Measurements from ENCODE around the gene MFSD2B.

The MFSD2B gene

DNA sequence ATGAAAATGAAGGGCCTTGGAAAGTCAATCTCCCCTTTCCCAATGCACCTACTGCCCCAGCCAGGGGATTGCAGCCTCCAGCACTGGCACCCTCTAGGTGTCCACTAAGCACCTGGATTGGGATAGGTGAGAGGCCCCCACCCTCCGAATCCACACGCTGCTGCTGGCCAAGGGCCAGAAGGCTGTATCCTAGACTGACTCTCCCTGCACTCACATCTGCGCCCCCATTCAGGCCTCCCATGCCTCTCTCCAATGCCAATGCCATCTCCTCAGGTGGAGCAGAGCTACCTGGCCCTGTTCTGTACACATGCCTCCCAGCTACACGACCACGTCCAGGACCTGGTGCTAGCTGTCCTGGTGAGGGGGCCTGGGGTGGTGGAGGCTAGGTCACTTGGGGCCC, 9.8 kb downstream of the MFSD2B start:
- H3K4me3 ChIP-seq (replicated peaks in 1 of 2; ENCODE audit: low read depth in 2 of 2, low read length in 2 of 2), result no peak overlapping the region
- no peak for DNase-seq (ENCODE audit: low read depth in 2 of 2)
- TF ChIP-seq, protein P1, sequence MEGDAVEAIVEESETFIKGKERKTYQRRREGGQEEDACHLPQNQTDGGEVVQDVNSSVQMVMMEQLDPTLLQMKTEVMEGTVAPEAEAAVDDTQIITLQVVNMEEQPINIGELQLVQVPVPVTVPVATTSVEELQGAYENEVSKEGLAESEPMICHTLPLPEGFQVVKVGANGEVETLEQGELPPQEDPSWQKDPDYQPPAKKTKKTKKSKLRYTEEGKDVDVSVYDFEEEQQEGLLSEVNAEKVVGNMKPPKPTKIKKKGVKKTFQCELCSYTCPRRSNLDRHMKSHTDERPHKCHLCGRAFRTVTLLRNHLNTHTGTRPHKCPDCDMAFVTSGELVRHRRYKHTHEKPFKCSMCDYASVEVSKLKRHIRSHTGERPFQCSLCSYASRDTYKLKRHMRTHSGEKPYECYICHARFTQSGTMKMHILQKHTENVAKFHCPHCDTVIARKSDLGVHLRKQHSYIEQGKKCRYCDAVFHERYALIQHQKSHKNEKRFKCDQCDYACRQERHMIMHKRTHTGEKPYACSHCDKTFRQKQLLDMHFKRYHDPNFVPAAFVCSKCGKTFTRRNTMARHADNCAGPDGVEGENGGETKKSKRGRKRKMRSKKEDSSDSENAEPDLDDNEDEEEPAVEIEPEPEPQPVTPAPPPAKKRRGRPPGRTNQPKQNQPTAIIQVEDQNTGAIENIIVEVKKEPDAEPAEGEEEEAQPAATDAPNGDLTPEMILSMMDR (IDR thresholded peaks at IDR 0.05; ENCODE audit: low read depth, low read length), result no peak

- no peak for DNase-seq (ENCODE audit: low read depth in 2 of 2)
- TF ChIP-seq, protein P1 (IDR thresholded peaks at IDR 0.05; ENCODE audit: low read depth, low read length), result no peak
- H3K4me3 ChIP-seq (replicated peaks in 1 of 2; ENCODE audit: low read depth in 2 of 2, low read length in 2 of 2), result no peak overlapping the region
Measured at GRCh38 chr2:24020244-24020643, 10.4 kb downstream of the MFSD2B start.

DNA sequence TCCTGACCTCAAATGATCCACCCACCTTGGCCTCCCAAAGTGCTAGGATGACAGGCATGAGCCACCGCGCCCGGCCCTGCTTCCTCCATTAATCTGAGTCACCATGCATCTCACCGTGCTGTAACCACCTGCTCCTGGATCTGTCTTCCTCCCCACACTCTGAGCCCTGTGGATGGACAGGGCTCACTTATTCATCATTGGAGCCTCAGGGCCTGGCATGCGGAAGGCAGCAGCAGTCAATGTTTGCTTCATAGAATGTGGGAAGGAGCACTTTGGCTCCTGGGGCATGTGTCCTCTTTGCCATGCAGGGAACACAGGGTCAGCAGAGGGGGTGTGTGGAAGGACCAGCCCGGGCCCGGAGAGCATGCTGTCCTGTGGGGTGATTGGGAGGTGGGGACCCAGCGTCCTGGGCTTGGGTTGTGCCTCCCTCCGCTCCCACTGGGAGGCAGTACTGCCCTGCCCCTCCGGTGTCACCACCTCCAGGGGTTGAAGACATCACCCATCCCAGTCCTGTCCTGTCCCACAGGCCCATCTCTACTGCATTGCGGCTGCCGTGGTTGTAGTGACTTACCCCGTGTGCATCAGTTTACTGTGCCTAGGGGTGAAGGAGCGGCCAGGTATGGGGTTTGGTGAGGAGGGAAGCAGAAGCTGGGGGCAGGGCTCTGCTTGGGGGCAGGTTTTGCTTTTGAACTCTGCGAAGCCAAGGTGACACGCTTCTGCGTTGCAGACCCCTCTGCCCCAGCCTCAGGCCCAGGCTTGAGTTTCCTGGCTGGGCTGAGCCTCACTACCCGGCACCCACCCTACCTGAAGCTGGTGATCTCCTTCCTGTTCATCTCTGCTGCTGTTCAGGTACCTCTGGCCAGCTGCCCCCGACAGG, 11.5 kb downstream of the MFSD2B start:
- TF ChIP-seq, protein P1 (IDR thresholded peaks at IDR 0.05; ENCODE audit: low read depth, low read length), result peak; percentile 33
- DNase-seq (ENCODE audit: low read depth in 2 of 2), result no peak
- H3K4me3 ChIP-seq (replicated peaks in 1 of 2; ENCODE audit: low read depth in 2 of 2, low read length in 2 of 2), result no peak overlapping the region

DNA sequence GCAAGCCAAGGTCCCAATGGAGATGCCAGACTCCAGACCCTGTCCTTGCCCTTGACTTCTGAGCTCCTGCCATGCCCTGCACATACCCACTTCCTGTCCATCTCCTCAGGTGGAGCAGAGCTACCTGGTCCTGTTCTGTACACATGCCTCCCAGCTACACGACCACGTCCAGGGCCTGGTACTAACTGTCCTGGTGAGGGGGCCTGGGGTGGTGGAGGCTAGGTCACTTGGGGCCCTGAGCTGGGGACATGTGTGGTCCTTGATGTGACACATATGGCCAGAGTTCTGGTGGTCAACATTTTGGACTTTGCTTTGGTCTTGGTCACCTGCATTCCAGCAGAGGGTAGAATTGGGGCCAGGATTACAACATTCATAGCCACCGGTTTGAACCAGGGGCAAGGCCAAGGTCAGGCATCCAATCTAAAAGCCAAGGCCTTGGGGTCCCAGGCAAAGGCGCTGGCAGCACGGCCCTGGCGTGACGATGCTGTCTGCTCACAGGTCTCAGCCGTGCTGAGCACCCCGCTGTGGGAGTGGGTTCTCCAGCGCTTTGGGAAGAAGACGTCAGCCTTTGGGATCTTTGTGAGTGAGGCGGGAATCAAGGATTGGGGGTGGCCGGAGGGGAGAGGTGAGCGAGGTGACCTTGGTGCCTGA, 12.6 kb downstream of the MFSD2B start:
- TF ChIP-seq, protein P1 (IDR thresholded peaks at IDR 0.05; ENCODE audit: low read depth, low read length), result no peak
- no peak overlapping the region for H3K4me3 ChIP-seq (replicated peaks in 1 of 2; ENCODE audit: low read depth in 2 of 2, low read length in 2 of 2)
- DNase-seq (ENCODE audit: low read depth in 2 of 2), result no peak

GRCh38 chr2:24022975-24023575, 13.2 kb downstream of the MFSD2B start:
- H3K4me3 ChIP-seq (replicated peaks in 1 of 2; ENCODE audit: low read depth in 2 of 2, low read length in 2 of 2), result no peak overlapping the region
- no peak for DNase-seq (ENCODE audit: low read depth in 2 of 2)
- TF ChIP-seq, protein P1 (IDR thresholded peaks at IDR 0.05; ENCODE audit: low read depth, low read length), result no peak

DNA sequence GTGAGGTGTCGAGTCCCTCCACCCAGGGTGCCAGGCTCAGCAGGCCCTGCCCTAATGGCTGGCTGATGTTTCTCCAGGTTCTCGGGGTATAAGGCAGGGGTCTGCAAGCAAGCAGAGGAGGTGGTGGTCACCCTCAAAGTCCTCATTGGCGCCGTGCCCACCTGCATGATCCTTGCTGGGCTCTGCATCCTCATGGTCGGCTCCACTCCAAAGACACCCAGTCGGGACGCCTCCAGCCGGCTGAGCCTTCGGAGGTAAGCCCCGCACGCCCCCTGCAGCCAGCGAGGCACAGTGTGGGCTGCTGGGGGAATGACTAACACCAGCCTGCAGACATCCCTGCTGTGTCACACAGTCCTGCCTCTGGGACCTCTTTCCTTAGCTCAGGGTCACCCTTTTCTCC, 14.1 kb downstream of the MFSD2B start:
- DNase-seq (ENCODE audit: low read depth in 2 of 2), result peak; percentile 51 to 67
- H3K4me3 ChIP-seq (replicated peaks in 1 of 2; ENCODE audit: low read depth in 2 of 2, low read length in 2 of 2), result no peak overlapping the region
- TF ChIP-seq, protein P1 (IDR thresholded peaks at IDR 0.05; ENCODE audit: low read depth, low read length), result peak; percentile 73

All from cardiac fibroblast (primary cell).